ENCODE measurements around the gene UNC13B.

UNC13B gene

DNA sequence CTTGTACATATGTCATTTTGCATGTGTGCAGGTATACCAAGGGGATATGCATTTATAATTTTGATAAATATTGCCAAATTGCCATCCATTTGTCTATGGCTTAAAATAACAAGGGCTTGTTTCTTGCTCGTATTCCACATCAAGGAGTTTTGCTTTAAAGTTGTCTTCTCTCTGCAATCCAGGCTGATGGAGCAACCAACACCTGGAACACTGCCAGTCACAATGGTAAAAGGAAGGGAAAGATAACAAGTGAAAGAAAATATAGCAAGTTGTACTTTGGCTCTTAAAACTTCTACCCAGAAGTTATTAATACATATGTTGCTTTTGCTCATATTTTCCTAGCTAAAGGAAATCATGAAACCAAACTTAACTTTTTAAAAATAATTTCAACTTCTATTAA is 156.9 kb downstream of the UNC13B start:
- no peak for DNase-seq (ENCODE audit: low spot score)
- TF ChIP-seq CTCF (IDR thresholded peaks at IDR 0.05; ENCODE audit: extremely low read depth, missing control alignments) = no peak

DNA sequence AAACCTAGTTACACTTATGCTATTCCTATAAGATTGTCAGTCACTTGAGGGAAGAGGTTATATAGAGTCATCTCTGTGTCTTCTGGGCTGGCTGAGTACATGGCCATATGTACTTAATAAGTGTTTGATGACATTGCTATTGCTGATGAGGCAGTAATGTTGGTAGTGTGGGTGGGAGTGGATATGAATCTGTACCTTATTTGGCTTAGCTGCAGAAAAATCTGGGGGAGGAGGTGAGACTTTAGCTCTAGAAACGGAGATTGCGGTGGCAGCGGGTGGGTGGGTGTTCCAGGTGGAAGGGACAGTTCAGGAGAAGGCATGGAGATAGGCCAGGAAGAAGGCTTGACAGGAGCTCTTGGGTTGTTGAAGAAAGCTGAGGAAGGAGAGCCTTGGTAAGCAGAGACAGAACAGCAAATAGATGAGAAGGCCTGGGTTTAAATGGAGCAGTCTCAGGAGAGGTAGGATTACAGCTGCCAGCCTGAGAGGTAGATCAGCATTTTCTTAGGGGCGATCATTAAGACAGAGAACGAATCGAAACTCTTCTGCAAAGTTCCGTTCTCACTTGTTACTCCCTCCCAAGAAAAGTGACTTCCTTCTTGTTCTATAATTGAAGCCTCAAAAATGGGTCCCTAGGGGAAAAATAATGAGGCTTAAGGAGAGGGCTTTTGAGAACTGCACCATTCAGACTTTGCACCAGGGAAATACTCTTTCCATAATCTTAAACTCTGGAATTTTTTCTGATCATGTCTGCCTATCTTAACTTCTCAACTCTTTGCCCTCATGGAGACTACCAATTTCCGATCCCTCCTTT is 160.5 kb downstream of the UNC13B start:
- no peak for TF ChIP-seq CTCF (IDR thresholded peaks at IDR 0.05; ENCODE audit: extremely low read depth, missing control alignments)
- DNase-seq (ENCODE audit: low spot score) = no peak

GRCh38 chr9:35324966-35325365 is 163.2 kb downstream of the UNC13B start:
- no peak for TF ChIP-seq CTCF (IDR thresholded peaks at IDR 0.05; ENCODE audit: extremely low read depth, missing control alignments)
- no peak for DNase-seq (ENCODE audit: low spot score)

- no peak for TF ChIP-seq CTCF (IDR thresholded peaks at IDR 0.05; ENCODE audit: extremely low read depth, missing control alignments)
- no peak for DNase-seq (ENCODE audit: low spot score)
These were observed 171.7 kb downstream of the UNC13B start for GRCh38 chr9:35333551-35333950.

GRCh38 chr9:35335164-35335563 is 173.4 kb downstream of the UNC13B start:
- TF ChIP-seq CTCF (IDR thresholded peaks at IDR 0.05; ENCODE audit: extremely low read depth, missing control alignments) = no peak
- DNase-seq (ENCODE audit: low spot score) = no peak

DNA sequence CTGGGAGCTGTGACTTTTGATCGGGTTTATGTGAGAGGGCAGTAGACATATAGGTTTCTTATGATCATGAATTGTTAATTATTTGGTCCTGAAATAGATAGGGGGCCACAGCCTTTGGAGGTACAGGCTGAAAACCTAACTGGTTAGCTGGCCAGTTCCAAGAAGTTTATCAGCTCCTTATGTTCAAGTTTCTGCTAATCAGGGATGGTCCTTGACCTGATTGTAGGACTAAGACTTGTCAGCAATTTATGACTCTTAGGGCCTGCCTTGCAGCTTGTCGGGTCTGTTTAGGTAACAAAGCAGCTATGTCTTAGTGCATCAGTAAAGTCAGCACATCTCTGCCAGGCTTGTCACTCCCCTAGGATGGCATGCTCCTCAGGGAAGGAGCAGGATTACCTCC is 176.3 kb downstream of the UNC13B start:
- no peak for DNase-seq (ENCODE audit: low spot score)
- no peak for TF ChIP-seq CTCF (IDR thresholded peaks at IDR 0.05; ENCODE audit: extremely low read depth, missing control alignments)

- no peak for DNase-seq (ENCODE audit: low spot score)
- TF ChIP-seq CTCF (IDR thresholded peaks at IDR 0.05; ENCODE audit: extremely low read depth, missing control alignments) = no peak
These were observed 176.9 kb downstream of the UNC13B start for GRCh38 chr9:35338561-35339274.

All from GM20000 (cell line).